ENCODE measurements around the gene TREH.

The TREH gene

GRCh38 chr11:118671254-118671653 lies 8.2 kb downstream of the TREH start:
- in situ Hi-C loops (cut with HindIII; ENCODE audit: low sequenced_read_pairs): no loop called here

DNA sequence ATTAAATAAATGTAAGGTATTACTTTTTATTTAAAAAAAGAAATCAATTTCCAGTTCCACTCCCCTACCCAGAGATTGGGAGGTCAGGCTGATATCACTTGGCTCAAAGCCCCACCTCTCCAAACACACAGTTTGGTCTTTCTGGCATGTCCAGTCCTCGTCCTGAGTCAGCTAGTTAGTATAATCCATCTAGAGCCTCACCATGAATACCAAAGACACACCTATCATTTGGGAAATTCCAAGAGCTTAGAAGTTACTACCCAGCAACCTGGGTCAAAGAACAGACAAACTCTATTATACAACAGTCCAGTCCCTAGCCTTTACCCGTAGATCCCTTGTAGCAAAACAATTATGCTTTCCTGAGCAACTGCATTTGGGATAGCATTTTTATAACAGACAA lies 9.4 kb downstream of the TREH start:
- in situ Hi-C loops (cut with HindIII; ENCODE audit: low sequenced_read_pairs): no loop called here

- in situ Hi-C loops (cut with HindIII; ENCODE audit: low sequenced_read_pairs): no loop called here
Measured at GRCh38 chr11:118666371-118666770, 13.1 kb downstream of the TREH start.

DNA sequence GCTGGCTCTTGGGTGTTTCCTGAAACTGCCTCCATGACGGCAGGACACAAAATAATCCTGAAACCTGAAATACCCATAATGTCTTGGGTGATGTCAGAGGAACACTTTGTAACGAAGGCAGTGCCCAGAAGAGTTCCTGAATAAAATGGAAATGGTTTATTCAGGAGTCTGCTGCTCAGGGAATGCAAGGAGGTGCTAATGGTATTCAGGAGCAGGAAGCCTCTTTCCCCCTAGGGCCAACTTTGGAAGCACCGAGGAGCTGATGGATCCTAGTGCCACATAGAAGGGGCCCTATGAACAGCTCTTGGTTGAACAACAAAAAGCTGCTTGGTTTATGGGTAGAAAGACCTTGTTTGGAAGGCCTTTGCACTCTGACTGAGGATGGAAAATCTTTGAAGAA lies 15.5 kb downstream of the TREH start:
- in situ Hi-C loops (cut with HindIII; ENCODE audit: low sequenced_read_pairs): no loop called here

DNA sequence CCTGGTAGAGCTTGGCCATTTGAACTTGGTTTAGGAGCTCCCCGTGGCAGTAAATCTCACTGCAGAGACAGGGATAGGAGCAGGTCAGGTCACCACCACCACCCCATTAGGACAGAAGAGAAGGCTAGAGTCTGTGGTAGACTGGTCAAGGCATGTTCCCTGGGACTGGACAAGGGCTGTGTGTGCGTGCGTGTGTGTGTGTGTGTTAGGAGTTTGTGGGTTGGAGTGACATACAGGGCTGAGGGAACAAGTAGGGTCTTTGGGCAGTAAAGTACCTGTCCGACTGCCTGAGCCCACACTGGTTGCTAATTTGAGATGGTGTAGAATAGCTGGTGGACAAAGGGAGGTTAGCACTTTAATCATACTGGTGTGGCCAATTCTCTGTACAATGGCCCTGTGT lies 16.1 kb downstream of the TREH start:
- in situ Hi-C loops (cut with HindIII; ENCODE audit: low sequenced_read_pairs): no loop called here

DNA sequence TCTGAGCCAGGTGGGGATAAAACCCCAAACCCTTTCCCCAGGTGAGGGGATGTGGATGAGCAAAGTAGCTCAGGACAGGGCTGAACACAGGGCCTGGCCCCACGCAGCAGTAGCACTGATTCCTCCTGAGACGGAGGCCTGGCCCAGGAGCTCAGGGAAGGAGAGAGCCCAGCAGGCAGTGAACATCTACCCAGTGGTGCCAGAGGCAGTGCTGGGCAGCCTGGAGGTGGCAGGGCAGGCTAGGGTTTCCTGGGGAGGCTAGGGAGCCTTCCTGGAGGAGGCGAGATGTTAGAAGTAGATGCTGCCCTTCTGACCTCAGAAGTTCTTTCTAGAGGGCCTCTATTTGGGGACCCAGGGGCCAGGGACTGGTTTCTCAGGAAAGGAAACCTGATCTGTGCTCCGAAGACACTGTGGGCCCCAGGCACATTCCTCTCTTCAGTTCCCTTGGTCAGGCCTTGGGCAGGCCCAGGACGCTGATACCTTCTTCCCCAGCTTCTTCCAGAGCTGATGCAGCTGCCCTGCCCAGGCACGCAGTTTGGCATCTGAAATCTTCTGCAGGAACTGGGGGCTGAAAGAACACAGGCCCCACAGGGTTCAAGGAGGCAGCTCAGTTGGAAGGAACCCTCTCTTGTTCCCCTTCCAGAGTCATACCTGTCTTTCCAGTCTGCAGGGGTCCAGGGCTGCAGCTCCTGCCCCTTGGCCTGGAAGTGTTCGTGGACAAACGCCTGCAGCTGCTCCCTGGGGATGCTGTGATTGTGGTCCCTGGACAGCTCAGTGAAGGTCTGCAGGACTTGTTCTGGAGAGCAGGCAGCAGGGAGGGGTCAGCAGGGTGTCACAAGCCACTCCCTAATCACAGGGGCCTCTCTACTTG lies 16.8 kb downstream of the TREH start:
- in situ Hi-C loops (cut with HindIII; ENCODE audit: low sequenced_read_pairs): no loop called here

DNA sequence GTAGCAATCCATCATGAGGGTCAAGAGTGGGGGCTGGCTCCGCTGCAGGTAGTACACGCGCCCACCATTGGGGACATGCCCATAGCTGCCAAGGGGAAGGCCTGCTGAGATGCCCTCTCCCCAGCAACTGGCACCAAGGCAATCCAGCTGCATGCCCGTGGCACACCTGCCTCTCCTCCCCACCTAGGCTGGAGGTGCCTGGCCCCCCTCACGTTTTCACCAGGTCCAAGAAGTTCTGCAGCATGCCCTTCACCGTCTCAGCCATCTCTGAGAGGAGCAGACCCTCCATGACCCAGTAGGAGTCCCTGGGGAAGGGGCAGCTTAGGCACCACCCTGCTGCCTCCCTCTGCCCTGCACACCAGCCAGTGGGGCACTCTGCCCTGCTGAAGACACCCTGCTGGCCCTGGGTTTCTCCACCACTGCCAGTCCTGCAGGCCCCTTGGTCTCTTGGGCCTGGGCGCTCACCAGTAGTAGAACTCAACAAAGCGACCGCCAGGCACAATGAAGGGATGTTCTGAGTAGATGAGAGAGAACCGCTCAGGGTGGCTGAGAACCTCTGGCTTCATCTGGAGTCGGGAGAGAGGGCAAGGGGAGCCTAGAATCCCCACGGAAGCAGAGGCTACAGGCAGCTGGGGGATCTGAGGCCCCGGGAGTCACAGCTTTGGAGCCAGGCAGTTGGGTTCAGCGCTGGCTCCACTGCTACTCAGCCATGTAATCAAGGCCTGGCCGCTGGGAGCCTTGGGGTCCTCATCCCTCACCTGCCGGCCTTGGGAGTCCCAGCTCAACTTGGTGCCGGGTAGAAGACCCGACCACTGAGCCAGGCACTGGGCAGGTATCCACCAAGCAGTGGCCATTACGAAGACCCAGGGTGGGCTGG lies 17.8 kb downstream of the TREH start:
- in situ Hi-C loops (cut with HindIII; ENCODE audit: low sequenced_read_pairs): no loop called here

DNA sequence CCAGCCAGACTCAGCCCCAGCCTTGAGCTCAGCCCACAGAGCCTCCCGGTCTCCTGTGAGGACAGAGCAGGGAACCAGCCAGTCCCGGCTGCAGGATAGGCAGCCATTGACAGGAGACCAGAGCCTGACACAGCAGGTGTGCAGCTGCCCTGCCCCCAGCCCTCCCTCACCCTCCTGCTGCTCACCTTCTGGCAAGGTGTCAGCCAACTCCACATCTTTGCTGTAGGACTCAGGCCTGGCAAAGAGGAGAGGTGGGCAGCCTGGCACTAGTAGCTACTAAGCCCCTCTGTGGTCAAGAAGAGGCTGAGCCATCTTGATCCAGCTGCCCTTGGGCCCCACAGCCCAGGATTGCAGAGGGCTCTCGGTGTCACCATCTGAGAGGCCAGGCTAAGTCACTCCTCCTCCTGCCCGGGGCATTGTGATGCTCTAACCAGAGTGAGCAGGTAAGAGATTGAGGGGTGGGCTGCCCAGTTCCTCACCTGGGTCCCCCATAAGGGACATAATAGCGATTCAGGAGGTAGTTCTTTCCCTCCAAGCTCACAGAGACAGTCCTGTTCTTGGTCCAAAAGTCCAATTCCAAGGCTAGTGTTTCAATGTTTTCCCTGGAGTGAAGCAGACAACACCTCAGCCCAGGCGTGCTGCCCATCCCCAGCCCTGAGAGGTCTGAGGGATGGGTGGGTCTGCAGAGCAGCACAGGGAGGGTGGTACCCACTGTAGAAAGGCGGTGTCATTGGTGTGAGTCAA lies 18.6 kb downstream of the TREH start:
- in situ Hi-C loops (cut with HindIII; ENCODE audit: low sequenced_read_pairs): no loop called here

DNA sequence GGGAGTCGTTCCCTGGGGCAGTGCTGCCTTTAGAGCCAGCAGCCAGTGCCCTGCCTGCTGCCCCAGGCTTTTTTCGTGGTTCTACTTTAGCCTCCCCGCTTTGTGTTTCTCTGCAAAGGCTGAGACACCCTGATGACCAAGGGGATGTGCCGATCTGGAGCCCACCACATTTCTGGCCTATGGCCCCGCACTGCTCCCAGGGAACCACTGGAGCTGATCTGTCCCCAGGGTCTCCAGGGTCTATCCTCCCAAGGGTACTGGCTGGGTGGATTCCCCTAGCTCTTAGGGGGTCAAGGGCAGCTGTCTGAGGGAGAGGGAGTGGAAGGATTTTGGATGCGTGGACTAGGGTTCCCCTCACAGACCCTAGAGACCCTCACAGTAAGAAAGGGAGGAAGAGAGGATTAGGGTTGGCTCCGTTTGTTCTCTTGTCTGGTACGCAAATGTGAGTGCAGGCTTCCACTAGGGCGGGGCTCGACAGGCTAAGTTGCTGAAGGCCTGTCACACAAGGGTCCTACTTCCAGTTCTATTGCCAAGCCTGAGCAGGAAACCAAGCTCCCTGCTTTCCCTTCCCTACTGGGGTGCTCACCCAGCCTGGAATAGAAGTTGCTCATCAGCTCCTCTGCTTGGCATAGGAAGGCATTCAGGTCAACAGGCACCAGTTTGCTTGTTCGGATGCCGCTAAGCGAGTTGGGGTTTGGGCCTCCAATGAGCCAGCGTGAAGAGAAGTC lies 19.3 kb downstream of the TREH start:
- in situ Hi-C loops (cut with HindIII; ENCODE audit: low sequenced_read_pairs): no loop called here

DNA sequence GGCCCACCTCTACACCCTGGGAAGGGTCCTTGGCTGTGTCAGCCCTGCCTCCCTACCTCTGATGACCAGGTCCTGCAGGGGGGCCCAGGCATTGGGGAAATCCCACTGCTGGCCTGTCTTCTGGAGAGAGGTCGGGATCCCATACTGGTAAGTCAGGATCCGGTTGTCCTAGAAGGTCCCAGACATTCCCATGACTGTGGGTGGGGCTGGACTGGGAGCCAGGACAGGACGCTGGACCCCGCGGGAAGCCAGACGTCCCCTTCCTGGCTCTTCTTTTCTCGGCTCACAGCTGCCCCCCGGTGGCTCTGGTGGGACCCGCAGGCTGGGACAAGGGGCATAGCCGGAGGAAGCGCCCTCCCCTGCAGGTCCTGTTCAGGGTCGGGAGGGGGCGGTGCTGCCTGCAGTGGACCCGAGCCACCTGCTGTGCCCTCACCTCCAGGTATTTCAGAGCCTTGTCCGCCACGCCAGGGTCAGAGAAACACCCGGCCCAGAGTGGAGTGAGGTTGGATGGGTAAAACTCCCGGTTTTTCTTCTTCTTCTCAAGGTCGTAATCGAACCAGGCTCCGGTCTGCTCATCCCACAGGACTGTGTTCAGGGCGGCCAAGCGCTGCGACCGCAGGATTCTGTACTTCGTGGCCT lies 20.0 kb downstream of the TREH start:
- in situ Hi-C loops (cut with HindIII; ENCODE audit: low sequenced_read_pairs): no loop called here

GRCh38 chr11:118658429-118659313 lies 20.8 kb downstream of the TREH start:
- in situ Hi-C loops (cut with HindIII; ENCODE audit: low sequenced_read_pairs): no loop called here

GRCh38 chr11:118657709-118658428 lies 21.6 kb downstream of the TREH start:
- in situ Hi-C loops (cut with HindIII; ENCODE audit: low sequenced_read_pairs): no loop called here

GRCh38 chr11:118657238-118657637 lies 22.2 kb downstream of the TREH start:
- in situ Hi-C loops (cut with HindIII; ENCODE audit: low sequenced_read_pairs): no loop called here

DNA sequence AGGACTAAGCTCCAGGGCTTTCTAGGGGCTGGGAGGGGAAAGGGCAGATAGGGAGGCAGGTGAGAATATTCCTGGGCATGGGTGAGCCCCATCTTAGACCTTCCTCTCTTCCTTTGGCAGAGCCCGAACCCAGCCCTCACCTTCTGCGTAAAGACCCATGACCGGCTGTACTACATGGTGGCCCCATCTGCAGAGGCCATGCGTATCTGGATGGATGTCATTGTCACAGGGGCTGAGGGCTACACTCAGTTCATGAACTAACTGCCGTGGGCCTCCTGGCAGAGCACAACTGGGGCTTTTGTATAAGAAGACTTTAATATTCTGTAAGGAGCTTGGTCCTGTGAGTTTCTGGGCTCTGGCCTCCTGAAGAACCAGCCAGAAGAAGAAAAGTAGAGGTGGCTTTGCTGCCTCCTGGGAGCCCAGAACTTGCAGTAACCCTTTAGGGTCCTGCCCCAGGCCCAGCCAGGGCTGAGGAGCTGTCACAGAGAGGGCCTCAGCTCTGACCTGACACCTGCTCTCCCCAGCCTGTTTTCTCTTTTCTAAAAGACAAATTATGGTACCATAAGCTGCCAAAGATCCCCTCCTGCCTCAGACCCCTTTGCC lies 22.8 kb downstream of the TREH start:
- in situ Hi-C loops (cut with HindIII; ENCODE audit: low sequenced_read_pairs): no loop called here

GRCh38 chr11:118655486-118656190 lies 23.8 kb downstream of the TREH start:
- in situ Hi-C loops (cut with HindIII; ENCODE audit: low sequenced_read_pairs): no loop called here

- in situ Hi-C loops (cut with HindIII; ENCODE audit: low sequenced_read_pairs): no loop called here
Measured at GRCh38 chr11:118653684-118654390, 25.6 kb downstream of the TREH start.

DNA sequence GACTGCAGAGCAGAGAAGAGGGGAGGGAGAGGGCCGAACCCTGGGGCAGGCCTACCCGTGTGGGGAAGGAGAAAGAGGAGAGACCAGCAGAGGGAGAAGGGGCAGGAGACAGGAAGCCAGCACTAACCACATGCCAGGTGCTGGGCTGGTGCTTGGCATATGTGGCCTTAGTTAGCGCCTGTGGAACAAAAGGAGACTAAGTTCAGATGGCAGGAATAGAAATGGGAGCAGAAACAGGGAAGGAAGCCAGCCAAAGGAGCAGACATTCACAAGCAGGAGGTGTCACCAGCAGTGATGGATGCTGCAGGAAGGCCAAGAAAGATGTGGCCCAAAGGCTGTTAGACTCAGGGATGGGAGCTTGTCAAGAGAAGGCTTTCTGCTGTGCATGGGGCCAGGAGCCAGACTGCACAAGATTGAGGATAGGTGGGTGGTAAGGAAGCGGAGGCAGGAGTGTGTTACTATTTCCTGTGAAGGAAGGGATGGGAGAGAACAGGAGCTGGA lies 26.7 kb downstream of the TREH start:
- in situ Hi-C loops (cut with HindIII; ENCODE audit: low sequenced_read_pairs): no loop called here
